GM19452 (cell line): ENCODE measurements around the gene APC.
A peak's percentile ranks its signal among the peaks of the same experiment; 100 is the strongest.
"Not testable (repeated sequence)": the region's sequence is repeated elsewhere in the genome, so short reads cannot be mapped to it uniquely, and the experiment has no call there.

Experiments
- ATAC-seq: cut with Tn5 transposase; IDR thresholded peaks from one replicate; pipeline ENCODE4 v1.9.1; 2021; ENCODE audit not compliant: unreplicated experiment

The APC gene

GRCh38 chr5:112848116-112848811 is 110.6 kb downstream of the APC start:
- ATAC-seq: peak; percentile 99

- ATAC-seq: no peak
These were observed 112.2 kb downstream of the APC start for GRCh38 chr5:112849912-112850311.

- ATAC-seq: no peak
These were observed 117.0 kb downstream of the APC start for GRCh38 chr5:112854651-112855050.

GRCh38 chr5:112857866-112858265 is 120.2 kb downstream of the APC start:
- ATAC-seq: no peak

GRCh38 chr5:112860571-112860928 is 122.9 kb downstream of the APC start:
- ATAC-seq: not testable (repeated sequence)

- peak; percentile 97 for ATAC-seq
These were observed 123.4 kb downstream of the APC start, which contains the start of gene SRP19 for GRCh38 chr5:112860929-112861637. Gene SRP19 (plus strand): TSS chr5:112861287. CDS start chr5:112861377, 90 bp downstream.

GRCh38 chr5:112861638-112861985 is 123.9 kb downstream of the APC start:
- ATAC-seq: no peak

GRCh38 chr5:112862085-112862484 is 124.4 kb downstream of the APC start:
- no peak for ATAC-seq

GRCh38 chr5:112863549-112863948 is 125.9 kb downstream of the APC start:
- no peak for ATAC-seq

- no peak for ATAC-seq
These were observed 127.4 kb downstream of the APC start for GRCh38 chr5:112865128-112865527.

- no peak for ATAC-seq
These were observed 129.1 kb downstream of the APC start for GRCh38 chr5:112866739-112867138.

- ATAC-seq: no peak
These were observed 129.7 kb downstream of the APC start for GRCh38 chr5:112867411-112867810.

- peak; percentile 74 for ATAC-seq
These were observed 132.3 kb downstream of the APC start for GRCh38 chr5:112869948-112870347.

GRCh38 chr5:112870966-112871365 is 133.3 kb downstream of the APC start:
- no peak for ATAC-seq

- no peak for ATAC-seq
These were observed 138.7 kb downstream of the APC start for GRCh38 chr5:112876362-112876761.

GRCh38 chr5:112878101-112878500 is 140.4 kb downstream of the APC start:
- ATAC-seq: no peak

- peak; percentile 70 for ATAC-seq
These were observed 141.1 kb downstream of the APC start for GRCh38 chr5:112878760-112879159.

- ATAC-seq: no peak
These were observed 142.7 kb downstream of the APC start for GRCh38 chr5:112880219-112880964.

GRCh38 chr5:112883192-112883591 is 145.5 kb downstream of the APC start:
- ATAC-seq: no peak

- ATAC-seq: no peak
These were observed 147.3 kb downstream of the APC start for GRCh38 chr5:112885001-112885400.

GRCh38 chr5:112886975-112887374 is 149.3 kb downstream of the APC start:
- ATAC-seq: no peak

GRCh38 chr5:112892066-112892465 is 154.4 kb downstream of the APC start:
- not testable (repeated sequence) for ATAC-seq
